H9 (cell line): ENCODE measurements around the gene SEMA3C. TPM values are rescaled to one million over a fixed set of nuclear protein-coding genes. Genes with fewer than 3 reads are reported as not detected.

Source experiments
- DNase-seq: peaks from one replicate; pipeline ENCODE4 v3.0.0-alpha.2; 2017
- H2AFZ ChIP-seq: one replicate; pipeline ENCODE4 v1.6.1; 2013; ENCODE audit warnings: mild to moderate bottlenecking, low read length, control low read depth, moderate library complexity
- H2AK5ac ChIP-seq: 2 replicates; pipeline ENCODE4 v1.6.1; 2013; ENCODE audit warnings: low read length, control low read depth, mixed read lengths; ENCODE audit not compliant: insufficient read length
- H2BK120ac ChIP-seq: one replicate; pipeline ENCODE4 v1.6.1; 2013; ENCODE audit warnings: low read depth, mild to moderate bottlenecking, low read length, control low read depth, inconsistent platforms; ENCODE audit not compliant: poor library complexity, severe bottlenecking
- H2BK12ac ChIP-seq: 2 replicates; pipeline ENCODE4 v1.6.1; 2013; ENCODE audit warnings: low read length, control low read depth, mixed read lengths, low read depth; ENCODE audit not compliant: insufficient read length
- H2BK15ac ChIP-seq: 2 replicates; pipeline ENCODE4 v1.6.1; 2013; ENCODE audit warnings: low read depth, low read length, control low read depth
- H2BK20ac ChIP-seq: one replicate; pipeline ENCODE4 v1.6.1; 2013; ENCODE audit warnings: low read depth, mild to moderate bottlenecking, low read length, control low read depth, inconsistent platforms; ENCODE audit not compliant: poor library complexity, severe bottlenecking
- H2BK5ac ChIP-seq: 2 replicates; pipeline ENCODE4 v1.6.1; 2013; ENCODE audit warnings: low read length, control low read depth, mixed read lengths; ENCODE audit not compliant: insufficient read length
- H3K14ac ChIP-seq: 2 replicates; pipeline ENCODE4 v1.6.1; 2013; ENCODE audit warnings: low read length, control low read depth; ENCODE audit not compliant: insufficient read depth
- H3K18ac ChIP-seq: 2 replicates; pipeline ENCODE4 v1.6.1; 2013; ENCODE audit warnings: low read depth, mild to moderate bottlenecking, mixed read lengths, low read length, control low read depth; ENCODE audit not compliant: insufficient read length
- H3K23ac ChIP-seq: 2 replicates; pipeline ENCODE4 v1.6.1; 2013; ENCODE audit warnings: low read length, control low read depth, mixed read lengths, low read depth; ENCODE audit not compliant: insufficient read length
- H3K23me2 ChIP-seq: 2 replicates; pipeline ENCODE4 v1.6.1; 2013; ENCODE audit warnings: low read depth, mild to moderate bottlenecking, mixed read lengths, low read length, control low read depth; ENCODE audit not compliant: insufficient read length, poor library complexity, severe bottlenecking
- H3K27ac ChIP-seq: 2 replicates; pipeline ENCODE4 v1.5.1; 2013; ENCODE audit warnings: low read length, control low read depth, mixed read lengths, low read depth; ENCODE audit not compliant: insufficient read length
- H3K27me3 ChIP-seq: 2 replicates; pipeline ENCODE4 v1.6.1; 2013; ENCODE audit warnings: low read length, control low read depth, inconsistent platforms; ENCODE audit not compliant: insufficient read depth
- H3K4ac ChIP-seq: 2 replicates; pipeline ENCODE4 v1.6.1; 2013; ENCODE audit warnings: low read depth, mild to moderate bottlenecking, control low read depth, inconsistent platforms, low read length, moderate library complexity
- H3K4me1 ChIP-seq: 2 replicates; pipeline ENCODE4 v1.6.1; 2013; ENCODE audit warnings: low read length, control low read depth, inconsistent platforms; ENCODE audit not compliant: insufficient read depth
- H3K4me2 ChIP-seq: 2 replicates; pipeline ENCODE4 v1.6.1; 2013; ENCODE audit warnings: low read length, control low read depth, mixed read lengths; ENCODE audit not compliant: insufficient read length, insufficient read depth
- H3K56ac ChIP-seq: 2 replicates; pipeline ENCODE4 v1.6.1; 2013; ENCODE audit warnings: low read depth, mild to moderate bottlenecking, mixed read lengths, low read length, control low read depth; ENCODE audit not compliant: insufficient read length
- H3K79me1 ChIP-seq: 2 replicates; pipeline ENCODE4 v1.6.1; 2013; ENCODE audit warnings: low read depth, mild to moderate bottlenecking, moderate library complexity, low read length, control low read depth, inconsistent platforms; ENCODE audit not compliant: insufficient read depth, poor library complexity, severe bottlenecking
- H3K79me2 ChIP-seq: 2 replicates; pipeline ENCODE4 v1.6.1; 2013; ENCODE audit warnings: low read length, control low read depth, inconsistent platforms; ENCODE audit not compliant: insufficient read depth
- H3K9ac ChIP-seq: 2 replicates; pipeline ENCODE4 v1.6.1; 2013; ENCODE audit warnings: low read length, control low read depth, mixed read lengths; ENCODE audit not compliant: insufficient read length; ENCODE audit errors: extremely low read depth
- H3K9me3 ChIP-seq: one replicate; pipeline ENCODE4 v1.6.1; 2013; ENCODE audit warnings: low read depth, low read length, inconsistent platforms; ENCODE audit not compliant: control insufficient read depth
- H3T11ph ChIP-seq: one replicate; pipeline ENCODE4 v1.6.1; 2013; ENCODE audit warnings: mild to moderate bottlenecking, low read length, control low read depth, inconsistent platforms
- H4K20me1 ChIP-seq: one replicate; pipeline ENCODE4 v1.6.1; 2013; ENCODE audit not compliant: control insufficient read depth, insufficient read length, insufficient read depth
- H4K5ac ChIP-seq: 2 replicates; pipeline ENCODE4 v1.6.1; 2013; ENCODE audit warnings: low read depth, mild to moderate bottlenecking, mixed read lengths, low read length, control low read depth; ENCODE audit not compliant: insufficient read length
- H4K8ac ChIP-seq: replicated peaks from 2 replicates; pipeline ENCODE4 v1.6.1; 2013; ENCODE audit warnings: low read length, control low read depth, mixed read lengths, low read depth; ENCODE audit not compliant: insufficient read length
- H4K91ac ChIP-seq: 2 replicates; pipeline ENCODE4 v1.6.1; 2013; ENCODE audit warnings: low read depth, mild to moderate bottlenecking, moderate library complexity, mixed read lengths, low read length, control low read depth; ENCODE audit not compliant: insufficient read length
- H3K27ac Mint-ChIP-seq, 3 experiments: 2 replicates in 2 of 3; 3 replicates in 1 of 3; pipeline ENCODE4 v1.8.0; 2020 to 2021; ENCODE audit warnings: mixed read lengths in 3 of 3, mild to moderate bottlenecking in 1 of 3, moderate library complexity in 1 of 3
- H3K27me3 Mint-ChIP-seq: 2 replicates; pipeline ENCODE4 v1.8.0; 2021; ENCODE audit warnings: low read depth, mild to moderate bottlenecking, moderate library complexity, mixed read lengths
- H3K36me3 Mint-ChIP-seq, 3 experiments: 2 replicates in 2 of 3; 3 replicates in 1 of 3; pipeline ENCODE4 v1.8.0; 2020 to 2021; ENCODE audit warnings: low read depth in 3 of 3, mixed read lengths in 3 of 3; ENCODE audit not compliant: insufficient read depth in 1 of 3
- H3K4me1 Mint-ChIP-seq, 2 experiments: 2 replicates each; pipeline ENCODE4 v1.8.0; 2020; ENCODE audit warnings: mixed read lengths in 2 of 2
- H3K4me3 Mint-ChIP-seq, 2 experiments: 2 replicates in 1 of 2; 3 replicates in 1 of 2; pipeline ENCODE4 v1.8.0; 2020 to 2021; ENCODE audit warnings: mild to moderate bottlenecking in 2 of 2, mixed read lengths in 2 of 2, moderate library complexity in 1 of 2
- H3K9me3 Mint-ChIP-seq, 2 experiments: 2 replicates in 1 of 2; 3 replicates in 1 of 2; pipeline ENCODE4 v1.8.0; 2020; ENCODE audit warnings: mild to moderate bottlenecking in 2 of 2, mixed read lengths in 2 of 2, moderate library complexity in 1 of 2
- WGBS: extraction: QIAGEN DNeasy Blood & Tissue Kit; methylation state at CpG from one replicate; pipeline ENCODE4 v1.1.7; 2013; ENCODE audit warnings: missing lambda C conversion rate, low lambda C conversion rate, mixed read lengths; ENCODE audit not compliant: insufficient read length; ENCODE audit errors: extremely low coverage; 5-methylcytosine and 5-hydroxymethylcytosine counted together
- total RNA-seq: library from RNA; stranded (reverse); gene quantifications from 2 replicates; pipeline ENCODE4 v1.2.1, GENCODE V29; 2021
- TF ChIP-seq, protein P1 (sequence below): fragments of 200-600 bp; sonication (generic); conservative IDR thresholded peaks from 3 replicates; pipeline ENCODE4 v1.8.0; 2021; ENCODE audit warnings: antibody characterized with exemption, mild to moderate bottlenecking

Gene SEMA3C
- total RNA-seq, 1 experiment from 2014 or later: 1.6 TPM

DNA sequence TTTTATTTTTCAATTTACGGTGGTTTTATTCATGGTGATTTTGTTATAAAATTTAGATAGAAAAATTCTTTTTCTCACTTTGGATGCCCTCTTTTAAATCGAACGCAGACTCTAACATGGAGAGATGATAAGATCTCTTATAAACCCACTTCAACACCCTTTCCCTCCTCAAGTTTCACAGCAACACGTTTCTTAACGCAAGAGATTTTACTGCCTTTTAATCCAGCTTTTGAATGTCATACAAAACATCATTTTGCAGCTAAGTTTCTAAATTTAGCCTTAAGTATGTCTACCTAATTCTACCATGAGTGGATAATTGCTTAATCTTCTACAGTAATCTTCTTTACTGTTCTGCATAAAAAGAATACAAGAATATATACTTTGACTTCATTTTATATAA is 70.0 kb downstream of the SEMA3C start:
- H2AK5ac ChIP-seq: no peak overlapping the region
- H3K4ac ChIP-seq: no peak overlapping the region
- H4K8ac ChIP-seq: no peak overlapping the region
- no peak for DNase-seq
- no peak overlapping the region for H2BK20ac ChIP-seq
- H3K23ac ChIP-seq: no peak overlapping the region
- H3K4me1 Mint-ChIP-seq: peaks cover 5 to 7% of the 10 kb centered on the region in 2 experiments
- no peak overlapping the region for H2AFZ ChIP-seq
- no CpG with 5 or more reads among the region's 5 CpGs for WGBS
- H3K27ac Mint-ChIP-seq: no peak overlapping the region
- no peak overlapping the region for H4K91ac ChIP-seq
- H2BK15ac ChIP-seq: no peak overlapping the region
- H3K4me3 Mint-ChIP-seq: no peak overlapping the region
- no peaks in the 10 kb centered on the region for H3K23me2 ChIP-seq
- no peaks in the 10 kb centered on the region for H3K9me3 ChIP-seq
- no peaks in the 10 kb centered on the region for H3K36me3 Mint-ChIP-seq
- no peaks in the 10 kb centered on the region for H3K9me3 Mint-ChIP-seq
- H3K27me3 ChIP-seq: no peaks in the 10 kb centered on the region
- no peaks in the 10 kb centered on the region for H3K27me3 Mint-ChIP-seq
- no peaks in the 10 kb centered on the region for H3K79me1 ChIP-seq
- no peak overlapping the region for H3K18ac ChIP-seq
- no peaks in the 10 kb centered on the region for H4K20me1 ChIP-seq
- no peak overlapping the region for H4K5ac ChIP-seq
- H3K56ac ChIP-seq: no peak overlapping the region
- H2BK5ac ChIP-seq: no peak overlapping the region
- H3K79me2 ChIP-seq: no peaks in the 10 kb centered on the region
- no peak overlapping the region for H3T11ph ChIP-seq
- no peak overlapping the region for H3K27ac ChIP-seq
- TF ChIP-seq, protein P1, sequence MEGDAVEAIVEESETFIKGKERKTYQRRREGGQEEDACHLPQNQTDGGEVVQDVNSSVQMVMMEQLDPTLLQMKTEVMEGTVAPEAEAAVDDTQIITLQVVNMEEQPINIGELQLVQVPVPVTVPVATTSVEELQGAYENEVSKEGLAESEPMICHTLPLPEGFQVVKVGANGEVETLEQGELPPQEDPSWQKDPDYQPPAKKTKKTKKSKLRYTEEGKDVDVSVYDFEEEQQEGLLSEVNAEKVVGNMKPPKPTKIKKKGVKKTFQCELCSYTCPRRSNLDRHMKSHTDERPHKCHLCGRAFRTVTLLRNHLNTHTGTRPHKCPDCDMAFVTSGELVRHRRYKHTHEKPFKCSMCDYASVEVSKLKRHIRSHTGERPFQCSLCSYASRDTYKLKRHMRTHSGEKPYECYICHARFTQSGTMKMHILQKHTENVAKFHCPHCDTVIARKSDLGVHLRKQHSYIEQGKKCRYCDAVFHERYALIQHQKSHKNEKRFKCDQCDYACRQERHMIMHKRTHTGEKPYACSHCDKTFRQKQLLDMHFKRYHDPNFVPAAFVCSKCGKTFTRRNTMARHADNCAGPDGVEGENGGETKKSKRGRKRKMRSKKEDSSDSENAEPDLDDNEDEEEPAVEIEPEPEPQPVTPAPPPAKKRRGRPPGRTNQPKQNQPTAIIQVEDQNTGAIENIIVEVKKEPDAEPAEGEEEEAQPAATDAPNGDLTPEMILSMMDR: no peak
- no peak overlapping the region for H2BK120ac ChIP-seq
- no peak overlapping the region for H2BK12ac ChIP-seq
- no peak overlapping the region for H3K9ac ChIP-seq
- no peaks in the 10 kb centered on the region for H3K4me1 ChIP-seq
- no peak overlapping the region for H3K4me2 ChIP-seq
- no peak overlapping the region for H3K14ac ChIP-seq
